Neural cell (in vitro differentiated cells): ENCODE data around the gene EXOC6B. TPM values are rescaled to one million over a fixed set of nuclear protein-coding genes. Genes with fewer than 3 reads are reported as not detected.

Source experiments
- H2AFZ ChIP-seq: fragments of 200-600, 300-800 bp; sonication (generic), shearing (Covaris generic); 2 replicates; pipeline ENCODE4 v1.6.0; 2014; ENCODE audit warnings: low read depth, mild to moderate bottlenecking, antibody characterized with exemption, low read length, moderate library complexity
- H3F3A ChIP-seq: fragments of 200-600 bp; shearing (Covaris generic); 2 replicates; pipeline ENCODE4 v1.6.1; 2016; ENCODE audit warnings: mild to moderate bottlenecking, moderate library complexity, mixed read lengths, antibody characterized with exemption, low read length; ENCODE audit not compliant: insufficient read depth, poor library complexity, severe bottlenecking
- H3K27ac ChIP-seq: fragments of 200-600, 300-800 bp; sonication (generic), shearing (Covaris generic); 2 replicates; pipeline ENCODE4 v1.5.1; 2014; ENCODE audit warnings: mild to moderate bottlenecking, low read length, moderate library complexity
- H3K27me3 ChIP-seq: fragments of 300-800, 200-600 bp; sonication (generic), shearing (Covaris generic); 2 replicates; pipeline ENCODE4 v1.6.0; 2014; ENCODE audit warnings: mild to moderate bottlenecking, low read depth, low read length, moderate library complexity; ENCODE audit not compliant: insufficient read depth
- H3K36me3 ChIP-seq: fragments of 300-800, 200-600 bp; sonication (generic), shearing (Covaris generic); 2 replicates; pipeline ENCODE4 v1.5.1; 2014; ENCODE audit warnings: mild to moderate bottlenecking, antibody characterized with exemption, low read length, moderate library complexity; ENCODE audit not compliant: insufficient read depth
- H3K4me2 ChIP-seq: fragments of 300-800, 200-600 bp; sonication (generic), shearing (Covaris generic); 2 replicates; pipeline ENCODE4 v1.6.0; 2014; ENCODE audit warnings: mild to moderate bottlenecking, low read length
- H3K4me3 ChIP-seq: fragments of 300-800, 200-600 bp; sonication (generic), shearing (Covaris generic); 2 replicates; pipeline ENCODE4 v1.5.1; 2014; ENCODE audit warnings: mild to moderate bottlenecking, low read length, moderate library complexity
- H3K79me2 ChIP-seq: fragments of 200-600 bp; shearing (Covaris generic); replicated peaks from 2 replicates; pipeline ENCODE4 v1.6.0; 2014; ENCODE audit warnings: mild to moderate bottlenecking, low read length, moderate library complexity; ENCODE audit not compliant: insufficient read depth
- H3K9ac ChIP-seq: fragments of 300-800, 200-600 bp; sonication (generic), shearing (Covaris generic); 2 replicates; pipeline ENCODE4 v1.6.1; 2016; ENCODE audit warnings: mild to moderate bottlenecking, low read length, mixed read lengths
- H3K9me2 ChIP-seq: fragments of 200-600 bp; shearing (Covaris generic); 2 replicates; pipeline ENCODE4 v1.6.1; 2016; ENCODE audit warnings: mild to moderate bottlenecking, low read length, mixed read lengths; ENCODE audit not compliant: insufficient read depth
- H3K9me3 ChIP-seq: fragments of 200-600, 300-800 bp; sonication (generic), shearing (Covaris generic); 2 replicates; pipeline ENCODE4 v1.6.1; 2016; ENCODE audit warnings: mild to moderate bottlenecking, mixed run types, low read length, moderate library complexity, mixed read lengths
- H4K20me1 ChIP-seq: fragments of 200-600 bp; shearing (Covaris generic); 2 replicates; pipeline ENCODE4 v1.6.1; 2016; ENCODE audit warnings: mild to moderate bottlenecking, mixed run types; ENCODE audit not compliant: insufficient read depth
- CTCF ChIP-seq: fragments of 450-650 bp; IDR thresholded peaks from 2 replicates; pipeline ENCODE4 v1.5.1; 2014; ENCODE audit warnings: antibody characterized with exemption, mild to moderate bottlenecking, moderate library complexity; ENCODE audit not compliant: poor library complexity, severe bottlenecking
- EP300 ChIP-seq: fragments of 450-650 bp; conservative IDR thresholded peaks from 2 replicates; pipeline ENCODE4 v1.6.1; 2014; ENCODE audit warnings: antibody characterized with exemption, mild to moderate bottlenecking, moderate library complexity; ENCODE audit not compliant: poor library complexity, severe bottlenecking
- EZH2 ChIP-seq: fragments of 200-600, 300-800 bp; shearing (Covaris generic), sonication (generic); IDR thresholded peaks from 2 replicates; pipeline ENCODE4 v1.6.1; 2014; ENCODE audit warnings: antibody characterized with exemption, low read length, borderline replicate concordance, mild to moderate bottlenecking; ENCODE audit not compliant: insufficient read depth, poor library complexity, severe bottlenecking
- MXI1 ChIP-seq: fragments of 450-650 bp; conservative IDR thresholded peaks from 2 replicates; pipeline ENCODE4 v1.6.1; 2014; ENCODE audit warnings: antibody characterized with exemption, mild to moderate bottlenecking; ENCODE audit not compliant: poor library complexity, severe bottlenecking
- POLR2AphosphoS5 ChIP-seq: IDR thresholded peaks from 2 replicates; pipeline ENCODE4 v1.6.1; 2012
- RAD21 ChIP-seq: fragments of 450-650 bp; conservative IDR thresholded peaks from 2 replicates; pipeline ENCODE4 v1.6.1; 2014; ENCODE audit warnings: antibody characterized with exemption, mild to moderate bottlenecking, moderate library complexity
- SMC3 ChIP-seq: fragments of 450-650 bp; conservative IDR thresholded peaks from 2 replicates; pipeline ENCODE4 v1.6.1; 2014; ENCODE audit warnings: antibody characterized with exemption, mild to moderate bottlenecking, moderate library complexity; ENCODE audit not compliant: poor library complexity
- TAF1 ChIP-seq: IDR thresholded peaks from 2 replicates; pipeline ENCODE4 v1.6.1; 2012; ENCODE audit warnings: low read depth
- polyA plus RNA-seq: library from polyadenylated mRNA; depleted of rRNA; stranded (reverse); fragments of >200 nt; gene quantifications from 2 replicates; pipeline ENCODE4 v1.2.3, GENCODE V29; 2014
- TF ChIP-seq, protein P1 (sequence below): IDR thresholded peaks from 2 replicates; pipeline ENCODE4 v1.6.1; 2012; ENCODE audit warnings: borderline replicate concordance

Gene EXOC6B
- polyA plus RNA-seq, 1 donor from 2014 or later: 23.4 TPM

DNA sequence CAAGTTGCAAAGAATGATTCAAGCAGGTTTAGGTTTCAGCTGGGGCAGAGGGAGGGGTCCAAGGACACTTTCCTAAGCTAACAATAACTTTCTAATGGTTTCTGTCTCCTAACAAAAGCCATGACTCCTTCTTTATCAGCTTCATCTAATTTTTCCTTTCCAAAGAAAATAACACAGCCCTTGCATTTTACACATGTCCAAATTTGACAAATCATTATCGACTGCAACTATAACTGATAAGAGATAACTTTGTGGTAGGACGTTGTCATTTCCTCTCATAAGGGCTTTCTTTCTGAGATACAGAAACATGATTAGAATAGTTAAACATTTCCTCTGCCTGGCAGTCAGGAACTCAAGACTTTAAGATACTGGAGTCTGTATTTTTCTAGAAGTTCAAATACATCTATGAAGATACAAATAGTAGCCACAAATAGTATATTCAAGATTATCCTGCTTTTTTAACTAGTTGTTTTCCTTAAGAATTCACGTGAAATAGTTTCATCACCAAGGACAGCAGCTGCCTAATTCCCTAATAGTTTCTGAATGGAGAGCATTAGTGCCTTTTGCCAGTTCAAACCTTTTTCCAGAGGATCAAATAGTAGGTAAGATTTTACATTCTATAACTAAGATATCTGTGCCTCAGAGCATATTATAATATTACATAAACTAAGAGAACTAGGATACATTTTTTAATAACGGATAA, 263.2 kb downstream of the EXOC6B start:
- TF ChIP-seq, protein P1, sequence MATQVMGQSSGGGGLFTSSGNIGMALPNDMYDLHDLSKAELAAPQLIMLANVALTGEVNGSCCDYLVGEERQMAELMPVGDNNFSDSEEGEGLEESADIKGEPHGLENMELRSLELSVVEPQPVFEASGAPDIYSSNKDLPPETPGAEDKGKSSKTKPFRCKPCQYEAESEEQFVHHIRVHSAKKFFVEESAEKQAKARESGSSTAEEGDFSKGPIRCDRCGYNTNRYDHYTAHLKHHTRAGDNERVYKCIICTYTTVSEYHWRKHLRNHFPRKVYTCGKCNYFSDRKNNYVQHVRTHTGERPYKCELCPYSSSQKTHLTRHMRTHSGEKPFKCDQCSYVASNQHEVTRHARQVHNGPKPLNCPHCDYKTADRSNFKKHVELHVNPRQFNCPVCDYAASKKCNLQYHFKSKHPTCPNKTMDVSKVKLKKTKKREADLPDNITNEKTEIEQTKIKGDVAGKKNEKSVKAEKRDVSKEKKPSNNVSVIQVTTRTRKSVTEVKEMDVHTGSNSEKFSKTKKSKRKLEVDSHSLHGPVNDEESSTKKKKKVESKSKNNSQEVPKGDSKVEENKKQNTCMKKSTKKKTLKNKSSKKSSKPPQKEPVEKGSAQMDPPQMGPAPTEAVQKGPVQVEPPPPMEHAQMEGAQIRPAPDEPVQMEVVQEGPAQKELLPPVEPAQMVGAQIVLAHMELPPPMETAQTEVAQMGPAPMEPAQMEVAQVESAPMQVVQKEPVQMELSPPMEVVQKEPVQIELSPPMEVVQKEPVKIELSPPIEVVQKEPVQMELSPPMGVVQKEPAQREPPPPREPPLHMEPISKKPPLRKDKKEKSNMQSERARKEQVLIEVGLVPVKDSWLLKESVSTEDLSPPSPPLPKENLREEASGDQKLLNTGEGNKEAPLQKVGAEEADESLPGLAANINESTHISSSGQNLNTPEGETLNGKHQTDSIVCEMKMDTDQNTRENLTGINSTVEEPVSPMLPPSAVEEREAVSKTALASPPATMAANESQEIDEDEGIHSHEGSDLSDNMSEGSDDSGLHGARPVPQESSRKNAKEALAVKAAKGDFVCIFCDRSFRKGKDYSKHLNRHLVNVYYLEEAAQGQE: no peak
- TF ChIP-seq CTCF (no peak), RAD21 (no peak), SMC3 (no peak), TAF1 (no peak), EP300 (no peak), POLR2AphosphoS5 (no peak), MXI1 (no peak), EZH2 (no peak)
- no peak overlapping the region for H3K9ac ChIP-seq
- no peak overlapping the region for H3K4me3 ChIP-seq
- H3K9me3 ChIP-seq: no peaks in the 10 kb centered on the region
- H3K9me2 ChIP-seq: no peaks in the 10 kb centered on the region
- H3K4me2 ChIP-seq: no peak overlapping the region
- no peaks in the 10 kb centered on the region for H4K20me1 ChIP-seq
- no peaks in the 10 kb centered on the region for H3F3A ChIP-seq
- H3K36me3 ChIP-seq: peaks cover 3% of the 10 kb centered on the region
- H2AFZ ChIP-seq: no peak overlapping the region
- no peaks in the 10 kb centered on the region for H3K27me3 ChIP-seq
- H3K27ac ChIP-seq: no peak overlapping the region
- no peaks in the 10 kb centered on the region for H3K79me2 ChIP-seq

GRCh38 chr2:72561621-72562318, 264.1 kb downstream of the EXOC6B start:
- H3K27me3 ChIP-seq: no peaks in the 10 kb centered on the region
- no peaks in the 10 kb centered on the region for H4K20me1 ChIP-seq
- no peak overlapping the region for H3K27ac ChIP-seq
- peaks cover 3% of the 10 kb centered on the region for H3K36me3 ChIP-seq
- H3K79me2 ChIP-seq: no peaks in the 10 kb centered on the region
- H3K4me2 ChIP-seq: no peak overlapping the region
- H2AFZ ChIP-seq: no peak overlapping the region
- no peak overlapping the region for H3K4me3 ChIP-seq
- H3F3A ChIP-seq: no peaks in the 10 kb centered on the region
- H3K9ac ChIP-seq: no peak overlapping the region
- H3K9me2 ChIP-seq: no peaks in the 10 kb centered on the region
- TF ChIP-seq EZH2: no peak
- TF ChIP-seq RAD21: no peak
- no peak for TF ChIP-seq EP300
- TF ChIP-seq MXI1: no peak
- no peak for TF ChIP-seq SMC3
- TF ChIP-seq TAF1: no peak
- no peak for TF ChIP-seq POLR2AphosphoS5
- no peak for TF ChIP-seq CTCF
- TF ChIP-seq, protein P1: no peak
- no peaks in the 10 kb centered on the region for H3K9me3 ChIP-seq
